ENCODE data around the gene PIAS1. TPM values are rescaled to one million over a fixed set of nuclear protein-coding genes. Genes with fewer than 3 reads are reported as not detected.

Gene PIAS1
- total RNA-seq, 4 donors from 2014 or later, result 91.6 to 202 (median 111) TPM

DNA sequence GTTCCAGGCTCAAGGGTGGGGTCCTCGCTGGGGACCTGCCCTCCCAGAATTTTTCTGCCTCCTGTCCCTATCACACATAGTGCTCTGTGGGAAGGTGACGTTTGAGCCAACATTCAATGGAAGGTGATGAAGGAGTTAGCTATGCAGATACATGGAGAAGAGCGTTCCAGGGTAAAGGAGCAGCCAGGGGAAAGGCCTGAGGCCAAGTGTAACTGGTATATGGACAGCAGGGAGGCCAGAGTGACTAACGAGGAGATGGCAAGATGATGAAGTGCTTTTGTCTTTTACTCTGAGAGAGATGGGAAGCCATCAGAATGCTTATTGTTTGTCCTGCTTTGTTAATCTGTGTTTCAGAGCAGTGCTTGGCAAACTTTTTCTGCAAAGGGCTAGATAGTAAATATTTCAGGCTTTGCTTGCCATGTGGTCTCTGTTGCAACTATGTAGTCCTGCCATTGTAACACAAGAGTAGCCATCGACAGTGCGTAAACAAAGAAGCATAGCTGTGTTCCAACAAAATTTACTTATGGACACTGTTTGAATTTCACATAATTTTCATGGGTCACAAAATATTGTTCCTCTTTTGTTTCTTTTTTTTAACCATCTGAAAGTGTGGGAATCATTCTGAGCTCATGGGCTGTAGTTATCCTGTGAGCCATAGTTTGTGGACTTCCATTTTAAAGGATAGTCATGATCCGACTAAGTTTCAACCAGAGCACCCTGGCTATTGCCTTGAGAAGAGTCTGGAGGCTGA is 25.8 kb upstream of the PIAS1 start:
- H3K9me3 ChIP-seq, result no peaks in the 10 kb centered on the region
- H3K36me3 ChIP-seq, result no peaks in the 10 kb centered on the region
- intact Hi-C loops (cut with DNase I), result no loop called here
- H3K27me3 ChIP-seq, result no peaks in the 10 kb centered on the region
- no peak for DNase-seq
- H3K4me1 ChIP-seq, result peaks cover 10 to 16% of the 10 kb centered on the region in 2 donors
- TF ChIP-seq, protein P1, sequence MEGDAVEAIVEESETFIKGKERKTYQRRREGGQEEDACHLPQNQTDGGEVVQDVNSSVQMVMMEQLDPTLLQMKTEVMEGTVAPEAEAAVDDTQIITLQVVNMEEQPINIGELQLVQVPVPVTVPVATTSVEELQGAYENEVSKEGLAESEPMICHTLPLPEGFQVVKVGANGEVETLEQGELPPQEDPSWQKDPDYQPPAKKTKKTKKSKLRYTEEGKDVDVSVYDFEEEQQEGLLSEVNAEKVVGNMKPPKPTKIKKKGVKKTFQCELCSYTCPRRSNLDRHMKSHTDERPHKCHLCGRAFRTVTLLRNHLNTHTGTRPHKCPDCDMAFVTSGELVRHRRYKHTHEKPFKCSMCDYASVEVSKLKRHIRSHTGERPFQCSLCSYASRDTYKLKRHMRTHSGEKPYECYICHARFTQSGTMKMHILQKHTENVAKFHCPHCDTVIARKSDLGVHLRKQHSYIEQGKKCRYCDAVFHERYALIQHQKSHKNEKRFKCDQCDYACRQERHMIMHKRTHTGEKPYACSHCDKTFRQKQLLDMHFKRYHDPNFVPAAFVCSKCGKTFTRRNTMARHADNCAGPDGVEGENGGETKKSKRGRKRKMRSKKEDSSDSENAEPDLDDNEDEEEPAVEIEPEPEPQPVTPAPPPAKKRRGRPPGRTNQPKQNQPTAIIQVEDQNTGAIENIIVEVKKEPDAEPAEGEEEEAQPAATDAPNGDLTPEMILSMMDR (IDR thresholded peaks at IDR 0.05), result no peak
- TF ChIP-seq POLR2A (IDR thresholded peaks at IDR 0.05), result no peak
- no peak overlapping the region for H3K27ac ChIP-seq
- H3K4me3 ChIP-seq (replicated peaks in 1 of 3), result no peak overlapping the region
- 85 to 93% methylated on average over 7 of the region's 7 CpGs for WGBS, 2 donors

DNA sequence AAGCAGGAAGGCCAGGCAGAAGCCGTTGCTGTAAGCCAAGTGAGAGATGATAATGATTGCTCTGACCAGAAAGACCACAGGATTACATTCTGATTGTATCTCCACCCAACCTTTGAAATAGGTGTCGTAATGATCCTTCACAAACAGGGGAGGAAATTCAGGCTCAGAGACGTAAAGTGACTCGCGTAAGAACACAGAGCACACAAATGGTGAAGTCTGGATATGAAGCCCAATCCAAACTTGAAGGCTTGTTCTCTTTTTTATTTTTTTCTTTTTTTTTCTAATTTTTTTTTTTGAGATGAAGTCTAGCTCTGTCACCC is 25.3 kb upstream of the PIAS1 start:
- no peaks in the 10 kb centered on the region for H3K36me3 ChIP-seq
- 93 to 94% methylated on average over 5 of the region's 5 CpGs for WGBS, 2 donors
- H3K27me3 ChIP-seq, result no peaks in the 10 kb centered on the region
- H3K9me3 ChIP-seq, result no peaks in the 10 kb centered on the region
- H3K4me3 ChIP-seq (replicated peaks in 1 of 3), result no peak overlapping the region
- TF ChIP-seq, protein P1 (IDR thresholded peaks at IDR 0.05), result no peak
- no peak for TF ChIP-seq POLR2A (IDR thresholded peaks at IDR 0.05)
- peaks cover 10 to 16% of the 10 kb centered on the region in 2 donors for H3K4me1 ChIP-seq
- DNase-seq, result no peak
- intact Hi-C loops (cut with DNase I), result no loop called here
- no peak overlapping the region for H3K27ac ChIP-seq

DNA sequence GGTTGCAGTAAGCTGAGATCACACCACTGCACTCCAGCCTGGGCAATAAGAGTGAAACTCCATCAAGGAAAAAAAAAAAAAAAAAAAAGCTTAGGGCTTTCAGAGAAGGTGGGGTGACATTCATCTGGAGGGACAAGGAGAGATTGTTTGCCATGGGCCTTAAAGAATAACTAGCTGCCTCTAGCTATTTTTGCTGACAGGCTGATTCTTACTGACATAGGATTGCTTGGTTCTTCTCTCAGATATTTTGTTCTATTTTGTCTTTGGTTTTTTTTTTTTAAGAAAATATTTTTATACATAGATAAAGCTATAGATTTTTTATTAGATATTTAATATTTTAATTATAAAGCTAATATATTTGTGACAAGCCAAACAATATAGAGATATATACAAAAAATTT is 24.2 kb upstream of the PIAS1 start:
- TF ChIP-seq POLR2A (IDR thresholded peaks at IDR 0.05), result no peak
- TF ChIP-seq, protein P1 (IDR thresholded peaks at IDR 0.05), result no peak
- Histone ChIP-seq H3K27ac (no peak overlapping the region), H3K4me3 (replicated peaks in 1 of 3) (no peak overlapping the region), H3K27me3 (no peaks in the 10 kb centered on the region), H3K36me3 (no peaks in the 10 kb centered on the region), H3K4me1 (peaks cover 10 to 16% of the 10 kb centered on the region in 2 donors), H3K9me3 (no peaks in the 10 kb centered on the region)
- DNase-seq, result no peak
- intact Hi-C loops (cut with DNase I), result no loop called here

DNA sequence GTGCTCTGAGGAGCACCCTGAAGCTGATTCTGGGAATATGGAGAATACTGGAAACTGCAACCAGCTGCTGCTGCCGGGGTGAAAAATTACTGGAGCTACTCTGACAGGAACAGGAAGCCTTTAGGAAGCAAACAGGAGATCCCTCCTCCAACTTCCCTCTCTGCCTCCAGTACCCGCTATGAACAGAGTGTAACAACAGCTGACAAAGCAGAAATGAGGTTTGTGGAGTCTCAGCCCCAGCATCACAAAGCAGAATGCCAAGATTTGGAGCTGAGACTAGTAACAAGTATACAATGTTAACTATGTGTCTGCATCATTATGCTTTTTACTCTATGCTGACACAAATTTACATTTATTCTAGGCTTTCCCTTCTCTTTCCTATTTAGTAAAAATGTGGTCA is 22.7 kb upstream of the PIAS1 start:
- Histone ChIP-seq H3K9me3 (no peaks in the 10 kb centered on the region), H3K27ac (no peak overlapping the region), H3K36me3 (no peaks in the 10 kb centered on the region), H3K4me1 (peaks cover 0 to 4% of the 10 kb centered on the region in 2 donors), H3K27me3 (no peaks in the 10 kb centered on the region), H3K4me3 (replicated peaks in 1 of 3) (no peak overlapping the region)
- DNase-seq, result no peak
- 64 to 69% methylated on average over 2 of the region's 2 CpGs for WGBS, 2 donors
- TF ChIP-seq, protein P1 (IDR thresholded peaks at IDR 0.05), result no peak
- TF ChIP-seq POLR2A (IDR thresholded peaks at IDR 0.05), result no peak
- intact Hi-C loops (cut with DNase I), result no loop called here

DNA sequence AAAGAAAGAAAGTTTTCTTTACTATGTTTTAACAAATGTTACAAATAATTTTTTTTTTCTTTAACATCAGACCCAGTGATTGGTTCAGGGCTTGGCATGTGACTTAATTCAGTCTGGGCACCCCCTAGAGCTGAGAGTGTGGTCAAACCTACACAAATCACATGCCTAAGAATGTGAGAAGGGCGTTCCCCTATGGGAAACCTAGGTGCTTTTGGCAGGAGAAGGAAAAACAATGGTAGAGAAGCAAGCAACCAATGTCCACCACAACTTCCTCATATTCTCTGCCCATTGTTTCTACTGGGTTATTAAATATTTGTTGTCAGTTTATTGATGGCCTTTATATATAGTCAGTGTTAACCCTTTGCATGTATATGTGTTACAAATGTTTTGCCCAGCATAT is 21.4 kb upstream of the PIAS1 start:
- WGBS, 2 donors, result 69 to 81% methylated on average over 1 of the region's 1 CpG
- intact Hi-C loops (cut with DNase I), result no loop called here
- TF ChIP-seq POLR2A (IDR thresholded peaks at IDR 0.05), result no peak
- TF ChIP-seq, protein P1 (IDR thresholded peaks at IDR 0.05), result no peak
- Histone ChIP-seq H3K27me3 (no peaks in the 10 kb centered on the region), H3K36me3 (no peaks in the 10 kb centered on the region), H3K27ac (no peak overlapping the region), H3K4me3 (replicated peaks in 1 of 3) (no peak overlapping the region), H3K9me3 (no peaks in the 10 kb centered on the region), H3K4me1 (no peaks in the 10 kb centered on the region)
- DNase-seq, result no peak
